Measurements from ENCODE around the gene COMMD2. TPM values are rescaled to one million over a fixed set of nuclear protein-coding genes. Genes with fewer than 3 reads are reported as not detected.

COMMD2 gene
- total and polyA plus RNA-seq, 10 of the 15 experiments (the other 5 are each of a cell fraction or from before 2014, with no cell fraction given), result 23.0 to 97.0 (median 50.9) TPM

DNA sequence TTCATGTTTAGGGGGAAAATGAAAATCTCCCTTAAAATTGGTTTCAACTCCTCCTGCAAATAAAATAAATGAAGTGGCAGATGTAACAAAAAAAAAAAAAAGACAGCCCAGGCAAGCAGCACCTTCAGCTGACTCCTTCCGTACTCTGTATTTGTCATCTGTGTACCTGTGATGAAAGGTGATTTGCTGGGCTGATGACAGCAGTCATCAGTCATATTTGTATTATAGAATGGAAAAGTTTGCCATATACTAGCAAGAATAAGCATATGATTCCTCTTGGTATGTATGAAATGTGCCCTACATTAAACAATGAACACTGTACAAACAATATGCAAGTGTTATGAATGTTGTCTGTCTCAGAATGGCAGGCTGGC lies 50.3 kb downstream of the COMMD2 start:
- Histone ChIP-seq H3K9ac (ENCODE audit: control insufficient read depth, insufficient read depth, low read length) (no peak overlapping the region), H3K79me2 (ENCODE audit: control insufficient read depth, insufficient read depth, low read length) (no peaks in the 10 kb centered on the region), H2AFZ (ENCODE audit: control insufficient read depth, low read depth, low read length) (peak overlapping the region; percentile 68), H3K4me3 (peak overlapping the region; percentile 41; the same call in 1 of the 2 replicates), H3K9me3 (replicated peaks; ENCODE audit: control insufficient read depth, insufficient read depth, low read length) (peaks cover 14% of the 10 kb centered on the region; the same call in 2 of the 3 replicates), H3K4me1 (ENCODE audit: control insufficient read depth, insufficient read depth, low read length) (no peaks in the 10 kb centered on the region), H3K36me3 (ENCODE audit: control insufficient read depth in 2 of 2, insufficient read depth in 2 of 2, low read length in 1 of 2) (no peaks in the 10 kb centered on the region), H3K4me2 (ENCODE audit: control insufficient read depth, insufficient read depth) (peak overlapping the region; percentile 12; the same call in 1 of the 2 replicates), H4K20me1 (ENCODE audit: control insufficient read depth, insufficient read depth) (no peaks in the 10 kb centered on the region), H3K27me3 (replicated peaks in 1 of 2; ENCODE audit: control insufficient read depth in 2 of 2, insufficient read depth in 2 of 2, low read length in 1 of 2) (no peaks in the 10 kb centered on the region), H3K27ac (ENCODE audit: control insufficient read depth, insufficient read depth) (0 out of 2 replicates have a peak overlapping the region, but pooled peaks have one; percentile 60)
- CTCF ChIA-PET, result interaction anchor here (2.0 kb wide), 1 partner anchor 133 kb away, joined by 7 read pairs; no protein-coding TSS in a partner anchor
- RAD21 ChIA-PET (ENCODE audit: unreplicated experiment), result interaction anchor here (0.6 kb wide), 1 partner anchor 658 kb away, joined by 3 read pairs; no protein-coding TSS in a partner anchor
- TF ChIP-seq, protein P1, sequence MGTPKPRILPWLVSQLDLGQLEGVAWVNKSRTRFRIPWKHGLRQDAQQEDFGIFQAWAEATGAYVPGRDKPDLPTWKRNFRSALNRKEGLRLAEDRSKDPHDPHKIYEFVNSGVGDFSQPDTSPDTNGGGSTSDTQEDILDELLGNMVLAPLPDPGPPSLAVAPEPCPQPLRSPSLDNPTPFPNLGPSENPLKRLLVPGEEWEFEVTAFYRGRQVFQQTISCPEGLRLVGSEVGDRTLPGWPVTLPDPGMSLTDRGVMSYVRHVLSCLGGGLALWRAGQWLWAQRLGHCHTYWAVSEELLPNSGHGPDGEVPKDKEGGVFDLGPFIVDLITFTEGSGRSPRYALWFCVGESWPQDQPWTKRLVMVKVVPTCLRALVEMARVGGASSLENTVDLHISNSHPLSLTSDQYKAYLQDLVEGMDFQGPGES (IDR thresholded peaks at IDR 0.05), result no peak
- TF ChIP-seq MXI1 (IDR thresholded peaks at IDR 0.05; ENCODE audit: low read depth, low read length), result no peak
- no peak for TF ChIP-seq NFYA (IDR thresholded peaks at IDR 0.05; ENCODE audit: borderline replicate concordance, low read depth, low read length)
- no peak for TF ChIP-seq RELA (IDR thresholded peaks at IDR 0.05; ENCODE audit: borderline replicate concordance, partially characterized antibody)
- peak; percentile 60 for TF ChIP-seq JUNB (IDR thresholded peaks at IDR 0.05)
- TF ChIP-seq NFIC (IDR thresholded peaks at IDR 0.05; ENCODE audit: low read depth, low read length), result peak; percentile 26; the same call in 1 of the 2 replicates
- TF ChIP-seq NR2C2 (IDR thresholded peaks at IDR 0.05; ENCODE audit: borderline replicate concordance, control insufficient read depth, insufficient read length, low read depth), result no peak
- TF ChIP-seq, protein P2, sequence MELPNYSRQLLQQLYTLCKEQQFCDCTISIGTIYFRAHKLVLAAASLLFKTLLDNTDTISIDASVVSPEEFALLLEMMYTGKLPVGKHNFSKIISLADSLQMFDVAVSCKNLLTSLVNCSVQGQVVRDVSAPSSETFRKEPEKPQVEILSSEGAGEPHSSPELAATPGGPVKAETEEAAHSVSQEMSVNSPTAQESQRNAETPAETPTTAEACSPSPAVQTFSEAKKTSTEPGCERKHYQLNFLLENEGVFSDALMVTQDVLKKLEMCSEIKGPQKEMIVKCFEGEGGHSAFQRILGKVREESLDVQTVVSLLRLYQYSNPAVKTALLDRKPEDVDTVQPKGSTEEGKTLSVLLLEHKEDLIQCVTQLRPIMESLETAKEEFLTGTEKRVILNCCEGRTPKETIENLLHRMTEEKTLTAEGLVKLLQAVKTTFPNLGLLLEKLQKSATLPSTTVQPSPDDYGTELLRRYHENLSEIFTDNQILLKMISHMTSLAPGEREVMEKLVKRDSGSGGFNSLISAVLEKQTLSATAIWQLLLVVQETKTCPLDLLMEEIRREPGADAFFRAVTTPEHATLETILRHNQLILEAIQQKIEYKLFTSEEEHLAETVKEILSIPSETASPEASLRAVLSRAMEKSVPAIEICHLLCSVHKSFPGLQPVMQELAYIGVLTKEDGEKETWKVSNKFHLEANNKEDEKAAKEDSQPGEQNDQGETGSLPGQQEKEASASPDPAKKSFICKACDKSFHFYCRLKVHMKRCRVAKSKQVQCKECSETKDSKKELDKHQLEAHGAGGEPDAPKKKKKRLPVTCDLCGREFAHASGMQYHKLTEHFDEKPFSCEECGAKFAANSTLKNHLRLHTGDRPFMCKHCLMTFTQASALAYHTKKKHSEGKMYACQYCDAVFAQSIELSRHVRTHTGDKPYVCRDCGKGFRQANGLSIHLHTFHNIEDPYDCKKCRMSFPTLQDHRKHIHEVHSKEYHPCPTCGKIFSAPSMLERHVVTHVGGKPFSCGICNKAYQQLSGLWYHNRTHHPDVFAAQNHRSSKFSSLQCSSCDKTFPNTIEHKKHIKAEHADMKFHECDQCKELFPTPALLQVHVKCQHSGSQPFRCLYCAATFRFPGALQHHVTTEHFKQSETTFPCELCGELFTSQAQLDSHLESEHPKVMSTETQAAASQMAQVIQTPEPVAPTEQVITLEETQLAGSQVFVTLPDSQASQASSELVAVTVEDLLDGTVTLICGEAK (IDR thresholded peaks at IDR 0.05; ENCODE audit: borderline replicate concordance), result no peak
- no peak for TF ChIP-seq RCOR1 (conservative IDR thresholded peaks at IDR 0.05; ENCODE audit: low read depth, low read length)
- DNase-seq (ENCODE audit: low read depth, low spot score), result no peak
- POLR2A ChIA-PET, result no interaction called here
- in situ Hi-C loops (cut with MboI), result no loop called here
- intact Hi-C loops (cut with micrococcal nuclease; ENCODE audit: unreplicated experiment), result loop anchor here (5.0 kb wide), 1 partner anchor 45 kb away; the partner anchor contains the start of gene WWTR1
- no peak for FAIRE-seq
- SMC1A ChIA-PET (ENCODE audit: uncharacterized antibody, unreplicated experiment), result interaction anchor here (1.2 kb wide), 1 partner anchor 42 kb away, joined by 3 read pairs; no protein-coding TSS in a partner anchor
- 0% methylated on average over 1 of the region's 1 CpG for WGBS (ENCODE audit: insufficient coverage, insufficient replicate concordance, low lambda C conversion rate, missing lambda C conversion rate)
- BruUV-seq (replicated peaks), result no TSS peak
- peak; percentile 44 for ATAC-seq
